ENCODE data around the gene OR10AD1. TPM values are rescaled to one million over a fixed set of nuclear protein-coding genes. Genes with fewer than 3 reads are reported as not detected.

Gene OR10AD1
- polyA plus RNA-seq, 6 donors from 2014 or later = not detected

- Mint-ChIP-seq H3K27me3 (peaks cover 13 to 39% (median 27%) of the 10 kb centered on the region in 3 donors), H3K27ac (peak overlapping the region in 1 of 6 donors; percentile 36), H3K4me3 (no peak overlapping the region), H3K4me1 (peaks cover 24 to 26% (median 25%) of the 10 kb centered on the region in 3 donors), H3K9me3 (no peaks in the 10 kb centered on the region), H3K36me3 (no peaks in the 10 kb centered on the region)
- ATAC-seq (ENCODE audit: low read depth in 2 of 2) (no peak), DNase-seq (no peak)
These were observed 15.0 kb downstream of the OR10AD1 start for GRCh38 chr12:48187916-48188695.

- H3K9me3 Mint-ChIP-seq = no peaks in the 10 kb centered on the region
- ATAC-seq (ENCODE audit: low read depth in 2 of 2) (peak; percentile 32 to 47), DNase-seq (peak; percentile 37)
- H3K4me3 Mint-ChIP-seq = peak overlapping the region; percentile 67 to 93 (median 78)
- H3K27me3 Mint-ChIP-seq = peaks cover 14 to 35% (median 26%) of the 10 kb centered on the region in 3 donors
- peaks cover 34 to 36% (median 34%) of the 10 kb centered on the region in 3 donors for H3K4me1 Mint-ChIP-seq
- peak overlapping the region in 4 of 6 donors; percentile 25 to 74 (median 50) for H3K27ac Mint-ChIP-seq
- peaks cover 0 to 7% of the 10 kb centered on the region in 2 donors for H3K36me3 Mint-ChIP-seq
These were observed 17.7 kb downstream of the OR10AD1 start for GRCh38 chr12:48185181-48185919.

- H3K36me3 Mint-ChIP-seq = peaks cover 0 to 7% of the 10 kb centered on the region in 2 donors
- peaks cover 16 to 40% (median 30%) of the 10 kb centered on the region in 3 donors for H3K27me3 Mint-ChIP-seq
- H3K9me3 Mint-ChIP-seq = no peaks in the 10 kb centered on the region
- no peak for ATAC-seq (ENCODE audit: low read depth in 2 of 2)
- peaks cover 34 to 36% (median 34%) of the 10 kb centered on the region in 3 donors for H3K4me1 Mint-ChIP-seq
- no peak for DNase-seq
- peak overlapping the region; percentile 73 to 93 (median 84) for H3K4me3 Mint-ChIP-seq
- H3K27ac Mint-ChIP-seq = peak overlapping the region in 2 of 6 donors; percentile 42 to 67
These were observed 18.6 kb downstream of the OR10AD1 start for GRCh38 chr12:48184549-48184922.

- H3K36me3 Mint-ChIP-seq = peaks cover 0 to 7% of the 10 kb centered on the region in 2 donors
- H3K27me3 Mint-ChIP-seq = peaks cover 13 to 43% (median 35%) of the 10 kb centered on the region in 3 donors
- peak overlapping the region in 4 of 6 donors; percentile 62 to 89 (median 72) for H3K27ac Mint-ChIP-seq
- peaks cover 34 to 36% (median 34%) of the 10 kb centered on the region in 3 donors for H3K4me1 Mint-ChIP-seq
- peak overlapping the region; percentile 73 to 98 (median 92) for H3K4me3 Mint-ChIP-seq
- H3K9me3 Mint-ChIP-seq = no peaks in the 10 kb centered on the region
- ATAC-seq (ENCODE audit: low read depth in 2 of 2) = peak in 1 of 2 donors; percentile 7
- DNase-seq = no peak
These were observed 19.1 kb downstream of the OR10AD1 start for GRCh38 chr12:48183876-48184548.

- peak; percentile 76 for DNase-seq
- ATAC-seq (ENCODE audit: low read depth in 2 of 2) = peak; percentile 69 to 74
- peak within 1 kb of the TSS; percentile 91 to 98 (median 96) for H3K4me3 Mint-ChIP-seq
- peaks cover 34 to 36% (median 34%) of the 10 kb centered on the region in 3 donors for H3K4me1 Mint-ChIP-seq
- peak within 1 kb of the TSS; percentile 60 to 96 (median 88) for H3K27ac Mint-ChIP-seq
- H3K27me3 Mint-ChIP-seq = peaks cover 19 to 50% (median 42%) of the 10 kb centered on the region in 3 donors
- H3K36me3 Mint-ChIP-seq = peaks cover 0 to 7% of the 10 kb centered on the region in 2 donors
- no peaks in the 10 kb centered on the region for H3K9me3 Mint-ChIP-seq
These were observed 19.8 kb downstream of the OR10AD1 start, which contains the start of gene CCDC184 for GRCh38 chr12:48183091-48183875. Gene CCDC184 (plus strand): TSS chr12:48183644. CDS start chr12:48184123, 479 bp downstream.

- no peak for DNase-seq
- H3K4me3 Mint-ChIP-seq = peak overlapping the region; percentile 91 to 98 (median 96)
- H3K27me3 Mint-ChIP-seq = peaks cover 19 to 51% (median 44%) of the 10 kb centered on the region in 3 donors
- H3K27ac Mint-ChIP-seq = peak overlapping the region in 5 of 6 donors; percentile 10 to 96 (median 89)
- H3K4me1 Mint-ChIP-seq = peaks cover 34 to 36% (median 34%) of the 10 kb centered on the region in 3 donors
- no peak for ATAC-seq (ENCODE audit: low read depth in 2 of 2)
- peaks cover 0 to 7% of the 10 kb centered on the region in 2 donors for H3K36me3 Mint-ChIP-seq
- H3K9me3 Mint-ChIP-seq = no peaks in the 10 kb centered on the region
These were observed 20.5 kb downstream of the OR10AD1 start for GRCh38 chr12:48182631-48183030.

GRCh38 chr12:48180857-48181495 lies 22.1 kb downstream of the OR10AD1 start:
- no peaks in the 10 kb centered on the region for H3K9me3 Mint-ChIP-seq
- H3K4me3 Mint-ChIP-seq = peak overlapping the region in 2 of 8 donors; percentile 10 to 95
- peaks cover 29 to 35% (median 32%) of the 10 kb centered on the region in 3 donors for H3K4me1 Mint-ChIP-seq
- peaks cover 0 to 7% of the 10 kb centered on the region in 2 donors for H3K36me3 Mint-ChIP-seq
- peaks cover 19 to 62% (median 52%) of the 10 kb centered on the region in 3 donors for H3K27me3 Mint-ChIP-seq
- ATAC-seq (ENCODE audit: low read depth in 2 of 2) (no peak), DNase-seq (no peak)
- H3K27ac Mint-ChIP-seq = peak overlapping the region in 1 of 6 donors; percentile 48

GRCh38 chr12:48180424-48180823 lies 22.7 kb downstream of the OR10AD1 start:
- Mint-ChIP-seq H3K4me1 (peaks cover 24 to 34% (median 26%) of the 10 kb centered on the region in 3 donors), H3K36me3 (peaks cover 0 to 7% of the 10 kb centered on the region in 2 donors), H3K27me3 (peaks cover 17 to 60% (median 47%) of the 10 kb centered on the region in 3 donors), H3K9me3 (no peaks in the 10 kb centered on the region), H3K27ac (no peak overlapping the region), H3K4me3 (peak overlapping the region in 1 of 8 donors; percentile 23)
- DNase-seq (no peak), ATAC-seq (ENCODE audit: low read depth in 2 of 2) (no peak)

GRCh38 chr12:48179466-48179865 lies 23.6 kb downstream of the OR10AD1 start:
- H3K4me1 Mint-ChIP-seq = peaks cover 15 to 25% (median 17%) of the 10 kb centered on the region in 3 donors
- DNase-seq = no peak
- peaks cover 15 to 52% (median 45%) of the 10 kb centered on the region in 3 donors for H3K27me3 Mint-ChIP-seq
- H3K27ac Mint-ChIP-seq = no peak overlapping the region
- no peaks in the 10 kb centered on the region for H3K9me3 Mint-ChIP-seq
- H3K4me3 Mint-ChIP-seq = peak overlapping the region in 1 of 8 donors; percentile 23
- peaks cover 0 to 7% of the 10 kb centered on the region in 2 donors for H3K36me3 Mint-ChIP-seq
- no peak for ATAC-seq (ENCODE audit: low read depth in 2 of 2)

- Mint-ChIP-seq H3K36me3 (peaks cover 0 to 7% of the 10 kb centered on the region in 2 donors), H3K4me3 (no peak overlapping the region), H3K9me3 (no peaks in the 10 kb centered on the region), H3K27ac (no peak overlapping the region), H3K27me3 (peaks cover 15 to 47% (median 45%) of the 10 kb centered on the region in 3 donors), H3K4me1 (peaks cover 8 to 14% (median 9%) of the 10 kb centered on the region in 3 donors)
- no peak for DNase-seq
- ATAC-seq (ENCODE audit: low read depth in 2 of 2) = no peak
These were observed 25.1 kb downstream of the OR10AD1 start for GRCh38 chr12:48177982-48178381.

- Mint-ChIP-seq H3K9me3 (no peaks in the 10 kb centered on the region), H3K36me3 (peaks cover 0 to 7% of the 10 kb centered on the region in 2 donors), H3K27me3 (peaks cover 15 to 47% (median 45%) of the 10 kb centered on the region in 3 donors), H3K27ac (no peak overlapping the region), H3K4me3 (no peak overlapping the region), H3K4me1 (peaks cover 0 to 5% (median 0%) of the 10 kb centered on the region in 3 donors)
- no peak for ATAC-seq (ENCODE audit: low read depth in 2 of 2)
- no peak for DNase-seq
These were observed 26.7 kb downstream of the OR10AD1 start for GRCh38 chr12:48176417-48176751.
